HEK293 (cell line): Measurements from ENCODE around the gene PTPRN2.

Source experiments
- ZNF121 ChIP-seq: fragments of 450-650 bp; formaldehyde crosslinking; IDR thresholded peaks from 2 replicates; pipeline ENCODE4 v1.5.1; 2016; ENCODE audit warnings: missing biosample characterization, missing genetic modification characterization
- TF ChIP-seq, protein P1 (sequence below): fragments of 450-650 bp; formaldehyde crosslinking; IDR thresholded peaks from 2 replicates; pipeline ENCODE4 v1.5.1; 2016; ENCODE audit warnings: missing biosample characterization, missing genetic modification characterization, low read depth
- TF ChIP-seq, protein P2 (sequence below): fragments of 450-650 bp; formaldehyde crosslinking; IDR thresholded peaks from 2 replicates; pipeline ENCODE4 v1.5.1; 2016; ENCODE audit warnings: missing biosample characterization, missing genetic modification characterization

DNA sequence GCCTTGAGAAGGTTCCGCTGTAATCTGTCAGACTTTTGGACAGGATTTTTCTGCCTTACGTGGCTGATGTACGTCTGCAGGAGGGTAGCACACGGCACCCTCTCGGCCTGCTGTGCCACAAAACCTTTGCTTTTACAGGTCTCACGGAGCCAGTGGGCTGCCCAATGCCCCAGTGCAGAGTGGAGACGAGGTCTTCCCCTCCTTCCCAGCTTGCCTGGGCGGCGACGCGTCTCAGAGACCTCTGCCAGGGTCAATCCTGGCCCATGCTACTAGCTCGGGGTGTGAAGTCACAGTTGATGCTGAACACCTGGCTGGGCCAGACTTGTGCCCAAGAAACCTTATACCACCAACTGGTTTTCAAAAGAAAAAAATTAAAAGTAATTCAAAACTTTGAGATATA, 724.4 kb downstream of the PTPRN2 start:
- TF ChIP-seq, protein P1, sequence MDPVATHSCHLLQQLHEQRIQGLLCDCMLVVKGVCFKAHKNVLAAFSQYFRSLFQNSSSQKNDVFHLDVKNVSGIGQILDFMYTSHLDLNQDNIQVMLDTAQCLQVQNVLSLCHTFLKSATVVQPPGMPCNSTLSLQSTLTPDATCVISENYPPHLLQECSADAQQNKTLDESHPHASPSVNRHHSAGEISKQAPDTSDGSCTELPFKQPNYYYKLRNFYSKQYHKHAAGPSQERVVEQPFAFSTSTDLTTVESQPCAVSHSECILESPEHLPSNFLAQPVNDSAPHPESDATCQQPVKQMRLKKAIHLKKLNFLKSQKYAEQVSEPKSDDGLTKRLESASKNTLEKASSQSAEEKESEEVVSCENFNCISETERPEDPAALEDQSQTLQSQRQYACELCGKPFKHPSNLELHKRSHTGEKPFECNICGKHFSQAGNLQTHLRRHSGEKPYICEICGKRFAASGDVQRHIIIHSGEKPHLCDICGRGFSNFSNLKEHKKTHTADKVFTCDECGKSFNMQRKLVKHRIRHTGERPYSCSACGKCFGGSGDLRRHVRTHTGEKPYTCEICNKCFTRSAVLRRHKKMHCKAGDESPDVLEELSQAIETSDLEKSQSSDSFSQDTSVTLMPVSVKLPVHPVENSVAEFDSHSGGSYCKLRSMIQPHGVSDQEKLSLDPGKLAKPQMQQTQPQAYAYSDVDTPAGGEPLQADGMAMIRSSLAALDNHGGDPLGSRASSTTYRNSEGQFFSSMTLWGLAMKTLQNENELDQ (tag by site-specific recombination) = no peak
- TF ChIP-seq, protein P2, sequence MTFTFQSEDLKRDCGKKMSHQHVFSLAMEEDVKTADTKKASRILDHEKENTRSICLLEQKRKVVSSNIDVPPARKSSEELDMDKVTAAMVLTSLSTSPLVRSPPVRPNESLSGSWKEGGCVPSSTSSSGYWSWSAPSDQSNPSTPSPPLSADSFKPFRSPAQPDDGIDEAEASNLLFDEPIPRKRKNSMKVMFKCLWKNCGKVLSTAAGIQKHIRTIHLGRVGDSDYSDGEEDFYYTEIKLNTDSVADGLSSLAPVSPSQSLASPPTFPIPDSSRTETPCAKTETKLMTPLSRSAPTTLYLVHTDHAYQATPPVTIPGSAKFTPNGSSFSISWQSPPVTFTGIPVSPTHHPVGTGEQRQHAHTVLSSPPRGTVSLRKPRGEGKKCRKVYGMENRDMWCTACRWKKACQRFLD (tag by site-specific recombination) = no peak
- no peak for TF ChIP-seq ZNF121
